H1 (cell line): ENCODE measurements around the gene BCL7B. TPM values are rescaled to one million over a fixed set of nuclear protein-coding genes. Genes with fewer than 3 reads are reported as not detected.

Source experiments
- BRCA1 ChIP-seq: IDR thresholded peaks from 2 replicates; pipeline ENCODE4 v1.6.1; 2012; ENCODE audit warnings: low read depth, low read length, improper control_type of control experiment
- CEBPB ChIP-seq: IDR thresholded peaks from 2 replicates; pipeline ENCODE4 v1.6.1; 2012; ENCODE audit warnings: low read depth, low read length
- MAFK ChIP-seq: IDR thresholded peaks from 2 replicates; pipeline ENCODE4 v1.6.1; 2012; ENCODE audit warnings: low read depth, mild to moderate bottlenecking, improper control_type of control experiment, low read length
- polyA plus RNA-seq, 7 experiments: library from polyadenylated mRNA; depleted of rRNA in 3 of 7; stranded (reverse) in 5 of 7; unstranded in 2 of 7; fragments of >200 nt in 5 of 7; fragments of 200-250 nt in 2 of 7; gene quantifications; 1 replicate in 5 of 7; 2 replicates in 1 of 7; 4 replicates in 1 of 7; pipeline versions ENCODE4 v1.2.1 to v1.2.3, GENCODE V29; 2011 to 2013; ENCODE audit warnings: missing spikeins in 2 of 7, mixed read lengths in 2 of 7
- total RNA-seq: library from RNA; stranded (reverse); fragmentation: NEBNext Ultra II Directional; extraction: Animal tissue kit (Norgen Biotek cat#: 25700); gene quantifications from 2 replicates; pipeline ENCODE4 v1.2.1, GENCODE V29; 2021
- TF ChIP-seq, protein P1 (sequence below): IDR thresholded peaks from 2 replicates; pipeline ENCODE4 v1.6.1; 2012; ENCODE audit warnings: inconsistent platforms

Gene BCL7B
- total and polyA plus RNA-seq, 2 of the 8 experiments (the other 6 are each of a cell fraction or from before 2014, with no cell fraction given), result 24.9 to 44.6 TPM

DNA sequence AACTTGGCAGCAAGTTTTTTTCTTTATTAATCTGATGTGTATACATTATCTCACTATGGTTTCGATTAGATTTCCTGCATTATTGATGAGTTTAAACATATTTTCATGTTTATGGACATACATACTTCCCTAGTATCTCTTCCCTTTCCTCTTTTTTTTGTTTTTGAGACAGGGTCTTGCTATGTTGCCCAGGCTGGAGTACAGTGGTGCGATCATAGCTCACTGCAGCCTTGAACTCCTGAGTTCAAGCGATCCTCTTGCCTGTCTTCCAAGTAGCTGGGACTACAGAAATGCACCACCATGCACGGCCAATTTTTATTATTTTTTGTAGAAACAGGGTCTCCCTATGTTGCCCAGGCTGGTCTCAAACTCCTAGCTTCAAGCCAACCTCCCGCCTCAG lies 54.3 kb downstream of the BCL7B start (continued):
- TF ChIP-seq, protein P1, sequence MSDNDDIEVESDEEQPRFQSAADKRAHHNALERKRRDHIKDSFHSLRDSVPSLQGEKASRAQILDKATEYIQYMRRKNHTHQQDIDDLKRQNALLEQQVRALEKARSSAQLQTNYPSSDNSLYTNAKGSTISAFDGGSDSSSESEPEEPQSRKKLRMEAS, result no peak
- TF ChIP-seq BRCA1 (no peak), MAFK (no peak), CEBPB (no peak)
